A549 (cell line): ENCODE data around the gene ENO1. TPM values are rescaled to one million over a fixed set of nuclear protein-coding genes. Genes with fewer than 3 reads are reported as not detected.

Experiments
- ATAC-seq, 2 experiments: fragments of 200-7000 bp in 1 of 2; fragments of >200 bp in 1 of 2; cut with Nextera tagmentation in 1 of 2; cut with Tn5 transposase in 1 of 2; 3 replicates each; pipeline versions ENCODE4 v1.8.0 to v1.9.1; 2018 to 2020; ENCODE audit warnings: mild to moderate bottlenecking in 1 of 2, moderate library complexity in 1 of 2
- CTCF ChIA-PET: fragments of 300-600 bp; sonication (Branson Sonifier 250); formaldehyde crosslinking; extraction: SDS; loops from one replicate; lab custom pipeline; 2021; ENCODE audit warnings: antibody characterized with exemption, inconsistent platforms; lab: Yijun Ruan, JAX
- POLR2A ChIA-PET: fragments of 350-600 bp; formaldehyde crosslinking; extraction: SDS; loops from one replicate; lab custom pipeline; 2021; ENCODE audit warnings: antibody characterized with exemption, inconsistent platforms; lab: Yijun Ruan, JAX
- DNase-seq, 2 experiments: peaks; one replicate each; pipeline versions ENCODE4 v3.0.0 to v3.0.0-alpha.2; 2011 to 2016; ENCODE audit warnings: low read depth in 1 of 2, low spot score in 1 of 2
- FAIRE-seq: peaks from 2 replicates; lab custom pipeline; 2011; peaks lifted over from hg19 to GRCh38; lab: Jason Lieb, UNC
- H3K27ac ChIP-seq, 2 experiments: fragments of >200 bp; sonication (Bioruptor Twin); formaldehyde crosslinking; 3 replicates each; pipeline ENCODE4 v1.5.1; 2016 to 2017
- H3K4me1 ChIP-seq: fragments of >200 bp; sonication (Bioruptor Twin); formaldehyde crosslinking; 3 replicates; pipeline ENCODE4 v1.6.1; 2016
- H3K4me2 ChIP-seq: fragments of >200 bp; sonication (Bioruptor Twin); formaldehyde crosslinking; 3 replicates; pipeline ENCODE4 v1.6.1; 2016
- H3K4me3 ChIP-seq: fragments of >200 bp; sonication (Bioruptor Twin); formaldehyde crosslinking; 3 replicates; pipeline ENCODE4 v1.5.1; 2016
- H3K9me3 ChIP-seq: fragments of >200 bp; sonication (Bioruptor Twin); formaldehyde crosslinking; 3 replicates; pipeline ENCODE4 v1.6.1; 2016
- ATOH8 ChIP-seq: fragments of 250-450 bp; sonication (Bioruptor Pico); IDR thresholded peaks from 2 replicates; pipeline ENCODE4 v1.5.0; 2020; ENCODE audit warnings: low read depth, mild to moderate bottlenecking, moderate library complexity
- CEBPB ChIP-seq, 2 experiments: fragments of >200 bp in 1 of 2; sonication (Bioruptor Twin) in 1 of 2; formaldehyde crosslinking in 1 of 2; IDR thresholded peaks; 2 replicates each; pipeline ENCODE4 v1.6.1; 2012 to 2016
- CHD4 ChIP-seq: fragments of 200-600 bp; sonication (generic); IDR thresholded peaks from 2 replicates; pipeline ENCODE4 v1.6.1; 2016; ENCODE audit warnings: antibody characterized with exemption, mild to moderate bottlenecking, borderline replicate concordance
- E2F6 ChIP-seq: IDR thresholded peaks from 2 replicates; pipeline ENCODE4 v1.6.1; 2012; ENCODE audit warnings: low read depth, borderline replicate concordance
- ELK1 ChIP-seq: fragments of 150-350 bp; IDR thresholded peaks from 2 replicates; pipeline ENCODE4 v1.6.1; 2014; ENCODE audit warnings: low read depth, mild to moderate bottlenecking, low read length
- EP300 ChIP-seq, 2 experiments: fragments of >200 bp; sonication (Bioruptor Twin); formaldehyde crosslinking; IDR thresholded peaks; 2 replicates in 1 of 2; 3 replicates in 1 of 2; pipeline ENCODE4 v1.6.1; 2016 to 2017
- FOSB ChIP-seq: fragments of 250-450 bp; sonication (Bioruptor Pico); IDR thresholded peaks from 2 replicates; pipeline ENCODE4 v1.5.0; 2020; ENCODE audit warnings: mild to moderate bottlenecking, moderate library complexity
- FOXS1 ChIP-seq: fragments of 250-450 bp; sonication (Bioruptor Pico); IDR thresholded peaks from 2 replicates; pipeline ENCODE4 v1.5.0; 2020; ENCODE audit warnings: mild to moderate bottlenecking, moderate library complexity
- GATA3 ChIP-seq: IDR thresholded peaks from 2 replicates; pipeline ENCODE4 v1.6.1; 2012; ENCODE audit warnings: borderline replicate concordance
- HDAC2 ChIP-seq: fragments of 200-600 bp; sonication (generic); IDR thresholded peaks from 2 replicates; pipeline ENCODE4 v1.6.1; 2016
- HES2 ChIP-seq: fragments of >200 bp; sonication (Bioruptor Twin); formaldehyde crosslinking; IDR thresholded peaks from 2 replicates; pipeline ENCODE4 v1.6.1; 2016
- HEYL ChIP-seq: fragments of 250-450 bp; sonication (Bioruptor Pico); IDR thresholded peaks from 2 replicates; pipeline ENCODE4 v1.8.0; 2021; ENCODE audit warnings: mild to moderate bottlenecking, moderate library complexity
- HMGXB4 ChIP-seq: fragments of 250-450 bp; sonication (Bioruptor Pico); IDR thresholded peaks from 2 replicates; pipeline ENCODE4 v1.5.0; 2021; ENCODE audit warnings: mild to moderate bottlenecking, moderate library complexity, borderline replicate concordance
- HOXA7 ChIP-seq: fragments of 250-450 bp; sonication (Bioruptor Pico); IDR thresholded peaks from 2 replicates; pipeline ENCODE4 v1.5.0; 2020; ENCODE audit warnings: mild to moderate bottlenecking, moderate library complexity
- JUN ChIP-seq, 2 experiments: fragments of >200 bp; sonication (Bioruptor Twin); formaldehyde crosslinking; IDR thresholded peaks; 2 replicates in 1 of 2; 3 replicates in 1 of 2; pipeline ENCODE4 v1.6.1; 2016 to 2017
- JUNB ChIP-seq: fragments of >200 bp; sonication (Bioruptor Twin); formaldehyde crosslinking; IDR thresholded peaks from 2 replicates; pipeline ENCODE4 v1.6.1; 2016
- MAFK ChIP-seq: fragments of 450-650 bp; IDR thresholded peaks from 2 replicates; pipeline ENCODE4 v1.6.1; 2014; ENCODE audit not compliant: partially characterized antibody
- MAX ChIP-seq: IDR thresholded peaks from 2 replicates; pipeline ENCODE4 v1.6.1; 2012
- MAZ ChIP-seq: fragments of 150-350 bp; IDR thresholded peaks from 2 replicates; pipeline ENCODE4 v1.6.1; 2014; ENCODE audit warnings: antibody characterized with exemption, low read depth, low read length, borderline replicate concordance
- MYC ChIP-seq: IDR thresholded peaks from 2 replicates; pipeline ENCODE4 v1.6.1; 2012; ENCODE audit warnings: mild to moderate bottlenecking, inconsistent platforms, low read length, improper control_type of control experiment, borderline replicate concordance
- NR3C1 ChIP-seq: fragments of >200 bp; sonication (Bioruptor Twin); formaldehyde crosslinking; IDR thresholded peaks from 3 replicates; pipeline ENCODE4 v1.6.1; 2017
- PBX3 ChIP-seq: IDR thresholded peaks from 2 replicates; pipeline ENCODE4 v1.6.1; 2012
- POLR2A ChIP-seq: IDR thresholded peaks from 2 replicates; pipeline ENCODE4 v1.6.1; 2012; ENCODE audit warnings: mild to moderate bottlenecking, low read length
- RARB ChIP-seq: fragments of 250-450 bp; sonication (Bioruptor Pico); IDR thresholded peaks from 2 replicates; pipeline ENCODE4 v1.8.0; 2021; ENCODE audit warnings: mild to moderate bottlenecking, moderate library complexity
- RCOR1 ChIP-seq: fragments of 150-350 bp; IDR thresholded peaks from 2 replicates; pipeline ENCODE4 v1.6.1; 2014; ENCODE audit warnings: antibody characterized with exemption, low read length, low read depth
- REST ChIP-seq: fragments of 200-600 bp; sonication (generic); IDR thresholded peaks from 2 replicates; pipeline ENCODE4 v1.6.1; 2016; ENCODE audit warnings: antibody characterized with exemption, mild to moderate bottlenecking, moderate library complexity
- RNF2 ChIP-seq: fragments of 200-600 bp; sonication (generic); IDR thresholded peaks from 2 replicates; pipeline ENCODE4 v1.6.1; 2016; ENCODE audit warnings: low read depth, mild to moderate bottlenecking, antibody characterized with exemption, moderate library complexity, borderline replicate concordance
- TP53 ChIP-seq: fragments of 250-450 bp; sonication (Bioruptor Pico); IDR thresholded peaks from 2 replicates; pipeline ENCODE4 v1.5.0; 2021; ENCODE audit warnings: mild to moderate bottlenecking, moderate library complexity
- USF2 ChIP-seq: fragments of 450-650 bp; IDR thresholded peaks from 2 replicates; pipeline ENCODE4 v1.6.1; 2014; ENCODE audit warnings: antibody characterized with exemption
- ZC3H11A ChIP-seq: fragments of 450-650 bp; IDR thresholded peaks from 2 replicates; pipeline ENCODE4 v1.6.1; 2014; ENCODE audit warnings: antibody characterized with exemption, mild to moderate bottlenecking
- WGBS: methylation state at CpG from one replicate; pipeline ENCODE4 v1.1.6; 2017; ENCODE audit errors: missing lambda C conversion rate; 5-methylcytosine and 5-hydroxymethylcytosine counted together
- polyA plus RNA-seq, 4 experiments: library from polyadenylated mRNA; depleted of rRNA in 3 of 4; stranded (reverse); fragments of >200 nt; fragmentation: RNase III in 1 of 4; extraction: RNeasy Plus Mini Kit Qiagen cat#74134 plus additional on column Dnase treatment in 1 of 4; gene quantifications; 2 replicates in 3 of 4; 3 replicates in 1 of 4; pipeline ENCODE4 v1.2.3, GENCODE V29; 2011 to 2017

The ENO1 gene
- polyA plus RNA-seq, 2 of the 4 experiments (the other 2 are of a cell fraction) = 1,899 to 2,981 TPM

- POLR2A ChIA-PET = interaction anchor here (1.1 to 2.6 kb wide), 4 partner anchors 10 to 30 kb away, joined by 5 to 10 read pairs (median 5); no protein-coding TSS in a partner anchor
- ATAC-seq (peak; percentile 73 to 80), DNase-seq (peak; percentile 82 to 93), FAIRE-seq (no peak)
- WGBS = 6% methylated on average over 4 of the region's 5 CpGs
- Histone ChIP-seq H3K4me3 (peak overlapping the region; percentile 78), H3K27ac (peak overlapping the region; percentile 99), H3K9me3 (no peaks in the 10 kb centered on the region), H3K4me2 (peak overlapping the region; percentile 95), H3K4me1 (peaks cover 63% of the 10 kb centered on the region)
- CTCF ChIA-PET = interaction anchor here (0.7 to 2.7 kb wide), 6 partner anchors 11 to 131 kb away, joined by 3 to 23 read pairs (median 4); no protein-coding TSS in a partner anchor
- TF ChIP-seq TP53 (no peak), HEYL (no peak), PBX3 (0 out of 2 replicates have a peak, but pooled peaks have one; percentile 25), RNF2 (no peak), MAFK (peak; percentile 61), MYC (peak; percentile 80; the same call in 1 of the 2 replicates), RARB (CRISPR knock-in tag) (no peak), JUNB (peak; percentile 79), REST (no peak), HMGXB4 (no peak), FOXS1 (CRISPR knock-in tag) (no peak), MAZ (no peak), FOSB (CRISPR knock-in tag) (0 out of 2 replicates have a peak, but pooled peaks have one; percentile 25), JUN (IDR thresholded peaks at IDR 0.05) (peak in 1 of 2 experiments; percentile 62; a peak in 3 of 5 replicates), CEBPB (IDR thresholded peaks at IDR 0.05) (peak in 1 of 2 experiments; percentile 15; a peak in 1 of 4 replicates), NR3C1 (no peak), EP300 (IDR thresholded peaks at IDR 0.05) (peak in 1 of 2 experiments; percentile 27; a peak in 1 of 5 replicates), HOXA7 (CRISPR knock-in tag) (no peak), USF2 (no peak), CHD4 (no peak), ATOH8 (no peak), E2F6 (no peak), ZC3H11A (no peak), ELK1 (no peak), HDAC2 (no peak), MAX (peak; percentile 91), GATA3 (peak; percentile 34), HES2 (no peak), RCOR1 (no peak), POLR2A (no peak)
These were observed 4.8 kb downstream of the ENO1 start for GRCh38 chr1:8873506-8874229.
